ENCODE data around the gene CUEDC1.

- TF ChIP-seq, protein P1, sequence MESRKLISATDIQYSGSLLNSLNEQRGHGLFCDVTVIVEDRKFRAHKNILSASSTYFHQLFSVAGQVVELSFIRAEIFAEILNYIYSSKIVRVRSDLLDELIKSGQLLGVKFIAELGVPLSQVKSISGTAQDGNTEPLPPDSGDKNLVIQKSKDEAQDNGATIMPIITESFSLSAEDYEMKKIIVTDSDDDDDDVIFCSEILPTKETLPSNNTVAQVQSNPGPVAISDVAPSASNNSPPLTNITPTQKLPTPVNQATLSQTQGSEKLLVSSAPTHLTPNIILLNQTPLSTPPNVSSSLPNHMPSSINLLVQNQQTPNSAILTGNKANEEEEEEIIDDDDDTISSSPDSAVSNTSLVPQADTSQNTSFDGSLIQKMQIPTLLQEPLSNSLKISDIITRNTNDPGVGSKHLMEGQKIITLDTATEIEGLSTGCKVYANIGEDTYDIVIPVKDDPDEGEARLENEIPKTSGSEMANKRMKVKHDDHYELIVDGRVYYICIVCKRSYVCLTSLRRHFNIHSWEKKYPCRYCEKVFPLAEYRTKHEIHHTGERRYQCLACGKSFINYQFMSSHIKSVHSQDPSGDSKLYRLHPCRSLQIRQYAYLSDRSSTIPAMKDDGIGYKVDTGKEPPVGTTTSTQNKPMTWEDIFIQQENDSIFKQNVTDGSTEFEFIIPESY (CRISPR knock-in tag; IDR thresholded peaks at IDR 0.05) = no peak
- TF ChIP-seq EHMT2 (IDR thresholded peaks at IDR 0.05; ENCODE audit: borderline replicate concordance, low read depth, low read length) = no peak
- TF ChIP-seq, protein P2, sequence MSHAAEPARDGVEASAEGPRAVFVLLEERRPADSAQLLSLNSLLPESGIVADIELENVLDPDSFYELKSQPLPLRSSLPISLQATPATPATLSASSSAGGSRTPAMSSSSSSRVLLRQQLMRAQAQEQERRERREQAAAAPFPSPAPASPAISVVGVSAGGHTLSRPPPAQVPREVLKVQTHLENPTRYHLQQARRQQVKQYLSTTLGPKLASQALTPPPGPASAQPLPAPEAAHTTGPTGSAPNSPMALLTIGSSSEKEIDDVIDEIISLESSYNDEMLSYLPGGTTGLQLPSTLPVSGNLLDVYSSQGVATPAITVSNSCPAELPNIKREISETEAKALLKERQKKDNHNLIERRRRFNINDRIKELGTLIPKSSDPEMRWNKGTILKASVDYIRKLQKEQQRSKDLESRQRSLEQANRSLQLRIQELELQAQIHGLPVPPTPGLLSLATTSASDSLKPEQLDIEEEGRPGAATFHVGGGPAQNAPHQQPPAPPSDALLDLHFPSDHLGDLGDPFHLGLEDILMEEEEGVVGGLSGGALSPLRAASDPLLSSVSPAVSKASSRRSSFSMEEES (CRISPR knock-in tag; IDR thresholded peaks at IDR 0.05) = no peak
Measured at GRCh38 chr17:57817299-57817698, 137.9 kb downstream of the CUEDC1 start.

Measured in HepG2 (cell line).